Kidney (tissue), 14 donors: ENCODE data around the gene CACNG5. TPM values are rescaled to one million over a fixed set of nuclear protein-coding genes. Genes with fewer than 3 reads are reported as not detected.

ENCODE experiments used
- DNase-seq, 5 donors: peaks; one replicate each; pipeline ENCODE4 v3.0.0-alpha.2; 2013 to 2020
- FAIRE-seq: peaks from 2 replicates; lab custom pipeline; 2012; peaks lifted over from hg19 to GRCh38; lab: Jason Lieb, UNC
- H3K27ac ChIP-seq, 2 donors: one replicate each; pipeline ENCODE4 v1.7.0; 2013; ENCODE audit warnings: low read depth in 2 of 2, low read length in 2 of 2, inconsistent platforms in 1 of 2
- H3K27me3 ChIP-seq: one replicate; pipeline ENCODE4 v1.7.1; 2013; ENCODE audit warnings: low read length, inconsistent platforms; ENCODE audit not compliant: control insufficient read depth, insufficient read depth
- H3K36me3 ChIP-seq, 3 donors: one replicate each; pipeline versions ENCODE4 v1.7.0 to v1.7.1; 2013; ENCODE audit warnings: low read length in 3 of 3, control low read depth in 1 of 3, inconsistent platforms in 1 of 3; ENCODE audit not compliant: insufficient read depth in 3 of 3, control insufficient read depth in 2 of 3
- H3K4me1 ChIP-seq, 3 donors: one replicate each; pipeline versions ENCODE4 v1.7.0 to v1.7.1; 2013; ENCODE audit warnings: low read length in 3 of 3, inconsistent platforms in 1 of 3, low read depth in 1 of 3; ENCODE audit not compliant: control insufficient read depth in 2 of 3, insufficient read depth in 2 of 3
- H3K4me3 ChIP-seq, 3 donors: one replicate each; pipeline versions ENCODE4 v1.7.0 to v1.8.1; 2013; ENCODE audit warnings: low read length in 3 of 3, control low read depth in 1 of 3, inconsistent platforms in 1 of 3
- H3K9ac ChIP-seq, 3 donors: one replicate each; pipeline versions ENCODE4 v1.7.0 to v1.7.1; 2013; ENCODE audit warnings: low read length in 3 of 3, control low read depth in 1 of 3, inconsistent platforms in 1 of 3
- H3K9me3 ChIP-seq, 3 donors: one replicate each; pipeline versions ENCODE4 v1.7.0 to v1.7.1; 2013; ENCODE audit warnings: low read length in 3 of 3, control low read depth in 1 of 3, inconsistent platforms in 1 of 3; ENCODE audit not compliant: control insufficient read depth in 2 of 3, insufficient read depth in 1 of 3
- intact Hi-C: fragments of 100-400 bp; cut with DNase I; formaldehyde crosslinking; loops from one replicate; pipeline ENCODE4 v1.11.1; 2022
- polyA plus RNA-seq: library from polyadenylated mRNA; stranded (reverse); fragments of 350-450 nt; fragmentation: Illumina TruSeq; extraction: RNeasy Lipid Tissue Mini Kit (QIAGEN cat#74804); gene quantifications from one replicate; pipeline ENCODE4 v1.2.3, GENCODE V29; 2014; ENCODE audit warnings: low read depth, low replicate concordance; ENCODE audit not compliant: insufficient read depth
- total RNA-seq: library from RNA; stranded (reverse); fragmentation: NEBNext Ultra II Directional; extraction: Animal tissue kit (Norgen Biotek cat#: 25700); gene quantifications from one replicate; pipeline ENCODE4 v1.2.1, GENCODE V29; 2021
- TF ChIP-seq, protein P1 (sequence below): IDR thresholded peaks from 3 replicates; pipeline ENCODE4 v1.5.1; 2012; ENCODE audit warnings: mild to moderate bottlenecking, moderate library complexity, borderline replicate concordance; ENCODE audit not compliant: insufficient read depth; ENCODE audit errors: extremely low read depth
- donor health status: control.
- donor health status: control.
- donor health status: control.
- donor health status: control.
- donor health status: control.
- donor health status: DM: yes; HTN: yes; CAD: no.
- donor health status: Normal renal cell carcinoma (clear cell type).

The CACNG5 gene
- total and polyA plus RNA-seq, 2 donors from 2014 or later, result not detected

GRCh38 chr17:66892246-66892645 is 57.3 kb downstream of the CACNG5 start:
- no peaks in the 10 kb centered on the region for H3K27me3 ChIP-seq
- H3K36me3 ChIP-seq, result no peaks in the 10 kb centered on the region
- DNase-seq, result no peak
- no peak overlapping the region for H3K9ac ChIP-seq
- H3K4me1 ChIP-seq, result no peaks in the 10 kb centered on the region
- no peak overlapping the region for H3K27ac ChIP-seq
- H3K4me3 ChIP-seq, result no peak overlapping the region
- intact Hi-C loops, result no loop called here
- no peak for FAIRE-seq
- TF ChIP-seq, protein P1, sequence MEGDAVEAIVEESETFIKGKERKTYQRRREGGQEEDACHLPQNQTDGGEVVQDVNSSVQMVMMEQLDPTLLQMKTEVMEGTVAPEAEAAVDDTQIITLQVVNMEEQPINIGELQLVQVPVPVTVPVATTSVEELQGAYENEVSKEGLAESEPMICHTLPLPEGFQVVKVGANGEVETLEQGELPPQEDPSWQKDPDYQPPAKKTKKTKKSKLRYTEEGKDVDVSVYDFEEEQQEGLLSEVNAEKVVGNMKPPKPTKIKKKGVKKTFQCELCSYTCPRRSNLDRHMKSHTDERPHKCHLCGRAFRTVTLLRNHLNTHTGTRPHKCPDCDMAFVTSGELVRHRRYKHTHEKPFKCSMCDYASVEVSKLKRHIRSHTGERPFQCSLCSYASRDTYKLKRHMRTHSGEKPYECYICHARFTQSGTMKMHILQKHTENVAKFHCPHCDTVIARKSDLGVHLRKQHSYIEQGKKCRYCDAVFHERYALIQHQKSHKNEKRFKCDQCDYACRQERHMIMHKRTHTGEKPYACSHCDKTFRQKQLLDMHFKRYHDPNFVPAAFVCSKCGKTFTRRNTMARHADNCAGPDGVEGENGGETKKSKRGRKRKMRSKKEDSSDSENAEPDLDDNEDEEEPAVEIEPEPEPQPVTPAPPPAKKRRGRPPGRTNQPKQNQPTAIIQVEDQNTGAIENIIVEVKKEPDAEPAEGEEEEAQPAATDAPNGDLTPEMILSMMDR, result no peak
- H3K9me3 ChIP-seq, result no peaks in the 10 kb centered on the region

DNA sequence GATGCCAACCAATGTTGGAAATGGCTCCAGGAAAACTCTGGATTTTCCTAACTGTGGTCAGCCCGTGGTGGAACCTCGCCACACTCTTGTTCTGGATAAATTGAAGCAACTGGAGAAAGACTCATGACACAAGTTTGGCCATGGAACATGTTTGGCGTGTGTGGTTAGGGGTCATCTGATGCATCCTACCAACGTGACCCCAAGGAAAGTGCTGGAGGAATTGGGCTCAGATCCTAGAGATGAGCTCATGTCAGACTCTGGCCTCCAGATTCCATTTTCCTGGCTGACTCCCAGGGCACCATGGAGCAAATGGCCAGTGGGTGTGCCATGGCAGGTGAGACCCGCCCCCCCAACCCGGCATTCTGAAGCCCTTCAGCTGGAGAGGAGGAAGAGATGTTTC is 58.5 kb downstream of the CACNG5 start:
- Histone ChIP-seq H3K4me1 (no peaks in the 10 kb centered on the region), H3K27ac (no peak overlapping the region), H3K9me3 (no peaks in the 10 kb centered on the region), H3K9ac (no peak overlapping the region), H3K27me3 (no peaks in the 10 kb centered on the region), H3K4me3 (no peak overlapping the region), H3K36me3 (no peaks in the 10 kb centered on the region)
- intact Hi-C loops, result no loop called here
- FAIRE-seq, result no peak
- no peak for DNase-seq
- TF ChIP-seq, protein P1, result no peak

DNA sequence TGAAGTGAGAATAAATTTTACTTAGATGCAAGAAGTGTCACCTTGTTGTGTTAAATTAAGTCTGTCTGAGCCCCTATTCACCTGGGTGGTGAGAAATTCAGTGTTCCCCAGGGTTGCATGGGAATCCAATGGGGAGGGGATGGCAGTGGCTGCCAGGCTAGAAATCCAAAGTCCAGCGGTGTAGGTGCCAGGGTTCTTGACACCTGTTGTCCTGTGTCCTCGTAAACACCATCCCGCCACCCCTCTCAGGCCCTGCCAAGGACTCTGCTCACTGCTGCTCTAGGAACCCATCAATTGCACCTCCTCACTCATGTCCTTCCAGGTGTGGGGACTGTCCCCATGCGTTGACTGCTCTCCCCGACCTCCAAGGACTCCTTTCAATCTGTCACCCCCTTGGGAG is 58.9 kb downstream of the CACNG5 start:
- FAIRE-seq (no peak), DNase-seq (no peak)
- Histone ChIP-seq H3K36me3 (no peaks in the 10 kb centered on the region), H3K9me3 (no peaks in the 10 kb centered on the region), H3K27ac (no peak overlapping the region), H3K27me3 (no peaks in the 10 kb centered on the region), H3K4me3 (no peak overlapping the region), H3K9ac (no peak overlapping the region), H3K4me1 (no peaks in the 10 kb centered on the region)
- intact Hi-C loops, result no loop called here
- TF ChIP-seq, protein P1, result no peak

DNA sequence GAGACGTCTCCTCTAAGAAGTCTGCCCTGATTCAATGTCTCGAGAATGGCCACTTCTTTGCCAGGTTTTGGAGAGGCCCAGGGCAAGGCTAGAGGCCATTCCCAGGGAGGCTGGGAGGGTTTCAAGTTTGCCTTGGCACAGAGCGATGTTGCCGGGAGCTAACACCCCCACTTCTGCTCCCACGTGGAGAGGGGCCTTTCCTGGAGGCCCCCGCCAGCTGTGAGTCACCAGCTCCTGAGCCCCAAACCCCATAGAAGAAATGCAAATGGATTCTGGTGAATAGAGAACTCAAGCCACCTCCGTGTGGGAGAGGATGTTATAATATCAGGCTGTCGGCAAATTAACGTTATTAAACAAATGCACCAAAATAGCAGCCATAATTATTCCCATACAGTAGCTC is 62.2 kb downstream of the CACNG5 start:
- no peaks in the 10 kb centered on the region for H3K4me1 ChIP-seq
- no peak overlapping the region for H3K27ac ChIP-seq
- H3K4me3 ChIP-seq, result no peak overlapping the region
- FAIRE-seq, result no peak
- TF ChIP-seq, protein P1, result no peak
- no peaks in the 10 kb centered on the region for H3K9me3 ChIP-seq
- no peaks in the 10 kb centered on the region for H3K27me3 ChIP-seq
- intact Hi-C loops, result no loop called here
- DNase-seq, result no peak
- no peak overlapping the region for H3K9ac ChIP-seq
- H3K36me3 ChIP-seq, result no peaks in the 10 kb centered on the region
